ENCODE results near the gene WDFY4.

GRCh38 chr10:49023071-49023470 lies 338.4 kb downstream of the WDFY4 start:
- no peak for TF ChIP-seq NFE2L2 (IDR thresholded peaks at IDR 0.05; ENCODE audit: low read depth, low read length)
- TF ChIP-seq CTCF (conservative IDR thresholded peaks at IDR 0.05; ENCODE audit: low read depth, low read length), result no peak
- no peak for TF ChIP-seq MXI1 (IDR thresholded peaks at IDR 0.05; ENCODE audit: borderline replicate concordance, low read depth, low read length)

Measured in IMR-90 (cell line).